CD4-positive, alpha-beta T cell treated with Interleukin-15 for 1 hour (primary cell): ENCODE measurements around the gene GAN.

Source experiments
- DNase-seq: peaks from one replicate; pipeline ENCODE4 v3.0.0-alpha.2; 2020

The GAN gene

DNA sequence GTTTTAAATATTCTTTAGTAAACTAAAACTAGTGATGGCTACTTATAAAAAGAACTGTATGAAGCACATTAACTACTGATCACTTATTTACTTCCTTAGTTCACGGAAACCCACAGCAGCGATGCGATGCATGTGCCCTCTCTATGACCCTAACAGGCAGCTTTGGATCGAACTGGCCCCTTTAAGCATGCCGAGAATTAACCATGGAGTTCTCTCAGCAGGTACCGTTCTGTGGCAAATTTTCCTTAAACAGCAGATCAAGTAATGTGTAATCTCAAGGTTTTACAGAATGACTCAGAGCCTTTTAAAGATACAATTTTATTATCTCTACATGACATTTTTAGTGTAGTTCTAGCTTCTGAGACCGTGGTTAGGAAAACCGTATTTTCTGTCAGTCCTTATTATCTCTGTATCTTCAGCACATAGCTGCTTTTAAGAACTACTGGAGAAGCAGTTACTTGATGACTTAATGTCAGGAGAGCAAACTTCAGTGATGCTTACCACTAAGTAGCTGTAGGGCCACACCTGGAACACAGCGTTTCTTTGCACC is 43.0 kb downstream of the GAN start:
- DNase-seq, result no peak

DNA sequence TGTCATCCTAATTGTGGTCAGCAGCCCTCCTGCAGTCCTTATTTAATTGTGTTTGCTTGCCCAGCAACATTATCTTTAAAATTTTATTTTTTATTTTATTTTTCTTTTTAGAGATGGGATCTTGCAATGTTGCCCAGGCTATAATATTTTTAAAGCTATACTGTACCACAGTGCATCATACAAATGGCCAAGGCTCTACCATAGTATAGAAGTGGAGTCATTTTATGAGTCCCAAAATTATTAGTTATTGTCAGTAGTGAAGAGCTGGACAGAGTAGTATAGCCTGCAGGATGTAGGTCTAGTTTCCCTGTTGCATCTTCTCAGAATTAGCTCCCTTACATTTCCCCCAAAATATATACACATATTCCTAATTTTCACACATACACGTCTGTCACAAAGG is 44.1 kb downstream of the GAN start:
- no peak for DNase-seq

DNA sequence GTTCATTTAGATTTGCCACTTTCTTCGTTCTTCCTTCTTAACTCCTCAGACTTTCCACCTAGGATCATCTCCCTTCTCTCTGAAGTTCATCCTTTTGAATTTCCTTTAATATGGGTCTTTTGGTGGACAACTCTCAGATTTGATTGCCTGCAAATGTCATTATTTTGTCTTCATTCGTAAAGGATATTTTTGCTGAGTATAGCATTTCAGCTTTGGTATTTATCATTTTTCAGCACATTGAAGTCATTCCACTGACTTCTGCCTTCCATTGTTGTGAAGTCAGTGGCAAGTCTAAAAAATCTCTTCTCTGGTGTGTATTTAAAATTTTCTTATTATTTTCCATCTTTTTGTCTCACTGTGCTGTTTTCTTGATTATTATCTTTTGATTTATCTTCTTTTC is 45.4 kb downstream of the GAN start:
- no peak for DNase-seq

DNA sequence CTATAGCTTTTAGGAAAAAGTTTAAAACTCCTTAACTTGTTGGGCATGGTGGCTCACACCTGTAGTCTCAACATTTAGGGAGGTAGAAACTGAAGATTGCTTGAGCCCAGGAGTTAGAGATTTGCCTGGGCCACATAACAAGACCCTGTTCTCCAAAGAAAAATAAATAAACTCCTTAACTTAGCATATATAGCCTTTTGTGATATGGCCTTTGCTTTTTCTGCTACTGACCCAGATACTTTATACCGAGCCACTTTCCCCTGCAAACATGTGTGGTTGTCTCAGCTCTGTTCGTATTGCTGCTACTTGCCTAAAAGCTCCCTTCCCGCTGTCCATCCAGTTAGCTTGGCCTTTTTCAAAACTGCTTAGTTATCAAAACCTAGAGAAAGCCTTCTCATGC is 51.0 kb downstream of the GAN start:
- no peak for DNase-seq

DNA sequence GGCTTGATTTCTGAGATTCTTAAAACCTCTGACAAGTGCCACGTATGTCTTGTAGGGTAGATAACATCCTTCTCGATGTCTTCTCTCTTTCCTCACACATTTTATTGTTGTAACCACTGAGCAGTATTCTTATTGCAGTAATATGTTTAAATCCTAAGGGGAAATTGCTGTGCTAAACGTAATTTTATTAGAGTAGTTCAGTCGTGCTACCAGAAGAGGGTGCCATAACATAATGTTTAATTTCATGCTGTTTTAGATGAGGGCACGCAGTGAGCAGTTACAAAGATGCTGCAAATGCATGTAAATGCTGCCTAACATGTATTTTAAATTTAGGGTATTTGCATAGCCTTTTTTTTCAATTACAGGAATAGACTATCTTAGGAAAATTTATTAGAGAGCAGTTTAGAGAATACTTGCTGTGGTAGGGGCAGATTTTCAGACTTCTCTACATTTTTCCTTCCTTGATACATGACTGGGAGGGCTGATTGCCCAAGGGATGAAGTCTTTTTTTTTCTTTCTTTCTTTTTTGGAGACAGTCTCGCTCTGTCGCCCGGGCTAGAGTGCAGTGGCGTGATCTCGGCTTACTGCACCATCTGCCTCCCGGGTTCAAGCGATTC is 51.7 kb downstream of the GAN start:
- no peak for DNase-seq

DNA sequence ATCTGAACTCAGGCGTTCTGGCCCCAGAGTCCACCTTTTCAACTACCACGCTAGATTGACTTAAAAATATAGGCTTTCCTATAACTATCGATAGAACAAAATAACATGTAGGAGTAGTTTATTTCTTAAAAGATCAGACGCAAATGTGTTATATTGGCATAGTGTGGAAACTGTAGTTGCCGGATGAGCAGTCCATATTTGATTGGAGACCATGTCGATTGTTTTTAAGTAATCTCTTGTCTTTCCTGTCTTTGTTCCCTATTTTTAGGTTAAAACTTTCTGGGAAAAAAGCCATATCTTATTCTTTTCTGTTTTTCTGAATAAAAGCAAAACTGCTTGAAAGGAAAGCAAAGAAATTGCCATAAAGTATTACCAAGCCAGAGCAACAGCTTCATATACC is 53.1 kb downstream of the GAN start:
- DNase-seq, result no peak

DNA sequence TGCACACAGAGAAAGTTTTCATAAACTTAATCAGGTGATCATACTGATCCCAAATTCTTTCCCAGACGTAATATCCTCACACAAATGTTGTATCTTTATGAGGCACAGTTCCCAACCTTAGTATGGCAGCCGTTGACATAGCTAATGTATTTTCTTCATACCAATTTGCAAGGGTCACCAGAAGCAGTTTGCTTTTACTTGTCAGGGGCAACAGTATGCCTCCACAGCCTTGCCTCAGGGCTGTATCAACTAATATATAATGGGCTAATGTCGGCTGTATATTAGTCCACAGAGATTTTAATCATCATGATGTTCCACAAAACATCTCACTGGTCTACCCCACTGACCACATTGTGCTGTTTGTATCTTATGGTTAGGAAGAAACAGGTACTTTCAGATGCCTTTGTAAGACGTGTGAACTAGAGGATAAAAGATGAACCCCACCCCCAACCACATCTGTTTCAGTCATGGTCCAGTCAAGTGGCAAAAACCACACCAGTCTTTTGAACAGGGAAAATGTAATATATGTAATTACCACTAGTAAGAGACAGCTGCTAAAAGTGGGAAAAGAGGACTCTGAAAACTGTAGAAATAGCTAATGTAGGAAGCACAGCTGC is 55.2 kb downstream of the GAN start:
- no peak for DNase-seq

DNA sequence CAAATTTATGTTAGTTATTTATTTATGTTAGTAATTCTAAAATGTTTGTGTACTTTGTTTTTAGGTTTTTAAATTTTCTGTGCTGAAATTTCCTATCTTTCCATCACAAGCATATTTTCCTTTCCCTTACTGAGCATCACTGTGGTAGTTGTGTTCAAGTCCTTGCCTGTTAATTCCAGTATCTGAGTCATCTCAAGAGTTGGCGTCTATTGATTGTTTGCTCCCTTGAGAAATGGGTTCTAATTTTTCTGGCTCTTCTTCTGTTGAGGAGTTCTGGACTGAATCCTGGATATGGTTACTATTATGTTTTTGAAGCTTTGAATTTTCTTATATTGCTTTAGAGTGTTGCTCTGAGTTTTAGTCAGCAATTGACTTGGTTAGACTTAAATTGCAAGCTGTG is 56.3 kb downstream of the GAN start:
- no peak for DNase-seq

DNA sequence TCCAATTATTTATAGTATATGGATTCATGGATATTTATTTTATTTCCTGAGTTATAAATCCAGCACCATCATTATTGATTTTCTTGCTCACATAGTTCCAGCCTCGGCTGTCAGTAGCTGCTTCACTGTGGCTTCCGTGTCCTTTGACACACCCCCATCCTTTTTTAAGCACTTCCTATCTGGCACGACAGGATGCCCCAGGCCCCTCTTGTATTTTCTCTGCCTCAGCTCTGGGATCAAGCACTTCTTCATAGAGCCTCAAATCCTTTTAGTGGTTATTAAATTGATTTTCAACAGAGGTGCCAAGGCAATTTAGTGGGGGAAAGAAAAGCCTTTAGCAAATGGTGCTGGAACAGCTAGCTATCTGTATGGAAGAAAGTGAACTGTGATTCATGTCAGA is 59.8 kb downstream of the GAN start:
- DNase-seq, result no peak

DNA sequence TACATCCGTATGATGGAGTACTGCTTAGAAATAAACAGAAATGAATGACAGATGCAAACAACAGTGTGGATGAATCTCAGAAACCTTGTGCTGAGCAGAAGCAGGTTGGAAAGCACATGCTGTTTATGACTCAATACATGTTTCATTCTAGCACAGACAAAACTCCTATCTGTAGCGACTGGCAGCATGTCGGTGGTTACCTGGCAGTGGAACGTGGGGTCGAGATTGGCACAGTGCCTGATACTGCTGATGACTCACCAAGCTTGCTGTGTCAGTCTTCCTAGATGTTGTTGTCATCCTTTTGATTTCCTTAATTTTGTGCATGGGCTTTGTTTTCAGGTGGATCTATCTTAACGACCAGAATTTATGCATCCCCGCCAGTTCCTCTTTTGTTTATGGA is 62.1 kb downstream of the GAN start:
- no peak for DNase-seq

DNA sequence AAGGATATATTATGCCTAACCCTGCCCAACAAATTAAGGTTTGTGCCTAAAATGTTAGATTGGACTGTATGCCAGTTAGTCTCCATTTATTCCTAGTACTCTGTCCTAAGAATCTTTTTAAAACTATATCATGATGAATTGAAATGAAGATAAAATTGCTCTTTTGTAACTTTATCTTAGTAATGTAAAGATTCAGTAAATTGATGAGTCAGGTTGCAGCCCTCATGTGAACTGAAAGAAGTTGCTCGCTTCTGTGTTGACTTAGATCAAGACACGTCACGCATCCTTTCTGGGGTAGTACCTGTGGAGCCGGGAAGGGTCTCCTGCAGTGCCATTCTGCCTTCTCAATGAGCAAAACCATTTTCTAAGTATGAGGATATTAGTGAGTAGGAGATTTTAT is 63.3 kb downstream of the GAN start:
- DNase-seq, result no peak

DNA sequence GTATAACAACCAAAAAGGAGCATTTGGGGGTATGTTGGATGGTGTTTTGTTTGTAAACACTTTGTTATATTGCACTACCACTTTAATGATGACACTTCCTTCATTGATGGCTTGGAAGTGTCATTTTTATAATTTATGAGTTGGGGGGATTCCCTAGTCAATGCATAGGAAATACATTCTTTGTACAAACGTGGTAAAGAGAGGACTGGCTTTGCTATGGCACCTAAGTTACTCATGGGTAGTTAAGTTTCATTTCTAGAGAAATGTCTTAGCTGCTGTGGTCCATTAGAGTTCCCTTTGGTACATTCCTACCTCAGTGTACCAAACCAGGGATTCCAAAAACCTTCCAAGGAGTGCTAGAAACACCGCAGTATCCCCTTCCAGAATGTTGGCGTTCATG is 66.2 kb downstream of the GAN start:
- DNase-seq, result no peak

DNA sequence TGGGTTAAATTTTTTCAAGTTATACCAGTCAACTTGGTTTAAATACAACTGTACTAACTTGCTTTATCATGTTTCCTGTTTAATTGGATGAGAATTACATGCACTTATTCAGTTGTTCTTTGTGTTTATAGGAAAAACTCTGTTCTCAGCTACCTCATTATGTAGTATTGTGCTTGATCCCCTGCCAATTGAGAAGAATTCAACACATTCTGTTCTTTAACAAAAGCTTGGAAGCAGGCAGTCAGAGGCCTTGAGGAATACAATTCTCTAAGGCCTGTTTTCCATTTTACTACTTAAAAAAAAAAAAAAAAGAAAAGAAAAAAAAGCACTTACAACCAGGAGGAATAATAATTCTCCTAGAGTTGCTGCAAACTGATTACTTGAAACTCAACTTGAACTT is 69.2 kb downstream of the GAN start:
- no peak for DNase-seq

DNA sequence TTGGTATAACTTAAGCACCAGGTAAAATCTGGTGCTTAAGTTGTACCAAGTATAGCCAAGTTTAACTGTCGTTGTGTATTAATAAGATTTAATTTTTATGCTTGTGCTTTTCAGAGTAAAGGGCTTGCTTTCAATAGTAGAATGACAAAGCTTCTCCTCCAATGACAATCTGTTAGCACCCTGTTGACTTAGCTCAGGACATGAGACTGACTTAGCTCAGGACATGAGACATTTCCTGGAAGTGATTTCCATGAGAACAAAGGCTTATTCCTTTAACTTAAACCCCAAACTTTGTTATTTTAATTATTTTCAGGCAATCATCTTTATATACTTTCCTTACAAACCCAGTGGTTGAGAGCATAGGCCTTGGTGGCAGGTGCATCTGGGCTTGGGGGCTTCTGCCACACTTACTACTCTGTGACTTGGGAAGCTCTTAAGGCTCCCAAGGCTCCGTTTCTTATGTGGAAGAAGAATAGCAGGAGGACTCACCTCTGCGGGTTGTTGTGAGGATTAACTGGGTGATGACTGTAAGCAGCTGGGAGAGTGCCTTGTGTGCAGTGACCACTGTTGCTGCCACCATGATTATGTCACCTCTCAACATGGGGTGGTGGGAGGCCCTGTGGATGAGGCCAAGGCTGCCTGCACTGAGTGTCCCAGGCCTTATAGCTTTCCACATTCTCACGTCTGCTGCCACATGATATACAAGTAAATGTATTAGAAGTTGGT is 70.4 kb downstream of the GAN start:
- no peak for DNase-seq

DNA sequence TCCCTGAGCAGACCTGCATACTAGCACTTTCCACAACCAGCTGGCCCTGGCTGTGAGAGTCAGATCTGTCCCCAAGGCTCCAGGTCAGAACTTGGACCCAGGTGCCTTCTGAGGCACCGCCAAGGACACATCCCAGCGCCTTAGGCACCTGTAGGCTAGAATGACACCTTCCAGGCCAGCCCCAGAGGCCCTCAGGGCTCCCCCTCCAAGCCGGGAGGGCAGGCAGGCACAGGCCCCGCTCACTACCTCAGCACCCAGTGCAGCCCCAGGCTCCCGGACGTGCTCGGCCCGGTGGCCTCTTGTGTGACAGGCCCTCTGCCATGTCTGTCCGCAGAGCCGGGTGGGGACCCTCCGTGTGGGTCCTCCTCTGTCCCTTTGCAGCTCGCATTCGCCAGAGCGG is 73.6 kb downstream of the GAN start:
- no peak for DNase-seq

DNA sequence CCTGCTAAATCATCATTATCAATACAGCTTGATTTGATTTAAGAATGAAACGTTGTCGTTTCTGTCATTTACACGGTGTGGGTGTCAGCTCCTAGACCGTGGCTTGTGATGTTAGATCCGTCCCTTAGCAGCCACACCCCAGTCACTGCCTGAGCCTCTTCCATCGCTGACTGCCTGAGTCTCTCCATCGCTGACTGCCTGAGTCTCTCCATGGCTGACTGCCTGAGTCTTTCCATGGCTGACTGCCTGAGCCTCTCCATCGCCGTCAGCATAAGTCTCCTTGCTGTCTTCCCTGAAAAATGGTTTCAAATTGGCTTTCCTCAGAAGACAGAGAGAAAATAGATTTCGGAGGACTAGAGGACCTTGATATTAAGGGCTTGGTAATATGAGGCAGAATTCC is 76.1 kb downstream of the GAN start:
- DNase-seq, result no peak

DNA sequence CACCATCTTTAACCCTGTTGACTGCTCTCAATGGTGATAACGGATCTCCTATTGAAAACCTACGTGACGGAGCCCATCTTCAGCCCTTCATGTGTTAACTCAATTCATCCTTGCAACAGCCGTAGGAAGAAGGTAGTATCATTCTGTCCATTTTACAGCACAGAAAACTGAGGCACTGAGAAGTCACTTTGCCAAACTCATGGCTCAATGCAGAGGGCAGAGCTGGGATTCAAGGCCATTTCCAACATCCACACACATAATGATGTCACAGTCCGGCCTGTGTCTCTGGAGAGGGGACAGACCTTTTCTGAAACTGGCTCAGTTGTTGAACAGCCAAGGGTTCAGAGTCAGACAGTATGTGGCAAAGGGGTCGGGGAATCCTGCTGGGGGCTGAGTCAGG is 77.2 kb downstream of the GAN start:
- no peak for DNase-seq

DNA sequence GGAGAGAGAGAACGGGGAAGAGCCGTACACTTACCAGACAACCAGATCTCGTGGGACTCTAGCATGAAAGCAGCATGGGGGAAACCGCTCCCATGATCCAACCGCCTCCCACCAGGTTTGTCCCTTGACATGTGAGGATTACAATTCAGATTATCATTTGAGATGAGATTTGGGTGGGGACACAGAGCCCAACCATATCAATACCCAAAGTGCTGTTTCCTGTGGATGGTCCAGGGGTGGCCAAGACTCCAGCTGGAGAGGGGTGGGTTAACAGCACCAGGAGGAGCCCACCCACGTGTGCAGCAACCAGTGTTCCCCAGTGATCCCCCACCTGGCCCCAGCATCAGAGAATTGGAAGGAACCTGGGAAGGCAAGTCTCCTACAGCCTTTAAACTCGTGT is 79.7 kb downstream of the GAN start:
- no peak for DNase-seq

DNA sequence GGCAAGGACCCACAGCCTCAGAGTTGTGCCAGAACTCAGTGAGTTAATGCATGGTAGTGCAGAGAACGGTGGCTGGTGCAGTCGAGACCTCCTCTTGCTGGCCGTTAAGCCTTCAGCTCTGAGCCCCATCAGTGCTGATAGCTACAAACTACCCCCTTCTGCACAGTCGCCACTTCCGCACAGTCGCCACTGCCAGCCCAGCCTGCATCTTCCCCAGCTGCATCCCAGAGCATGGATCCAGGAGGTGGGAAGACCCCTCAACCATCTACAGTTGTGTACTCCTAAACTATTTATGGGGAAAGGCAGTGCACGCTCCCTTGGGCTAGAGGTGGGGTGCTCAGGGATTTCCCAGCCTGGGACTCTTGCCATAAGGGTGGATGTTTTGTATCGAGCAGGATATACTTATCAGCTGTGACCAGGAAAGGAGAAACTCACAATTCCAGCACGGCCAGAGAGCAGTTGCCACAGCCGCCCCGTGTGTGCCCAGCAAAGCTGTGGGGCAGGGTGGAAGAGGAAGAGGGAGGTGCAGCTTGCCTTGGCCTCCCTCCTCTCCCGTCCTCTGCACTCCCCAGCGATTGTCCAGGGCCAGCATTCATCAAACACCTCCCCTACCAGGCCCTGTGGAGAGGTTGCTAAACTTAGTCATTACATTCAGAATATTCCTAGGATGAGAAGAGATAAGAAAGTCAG is 80.3 kb downstream of the GAN start:
- no peak for DNase-seq

DNA sequence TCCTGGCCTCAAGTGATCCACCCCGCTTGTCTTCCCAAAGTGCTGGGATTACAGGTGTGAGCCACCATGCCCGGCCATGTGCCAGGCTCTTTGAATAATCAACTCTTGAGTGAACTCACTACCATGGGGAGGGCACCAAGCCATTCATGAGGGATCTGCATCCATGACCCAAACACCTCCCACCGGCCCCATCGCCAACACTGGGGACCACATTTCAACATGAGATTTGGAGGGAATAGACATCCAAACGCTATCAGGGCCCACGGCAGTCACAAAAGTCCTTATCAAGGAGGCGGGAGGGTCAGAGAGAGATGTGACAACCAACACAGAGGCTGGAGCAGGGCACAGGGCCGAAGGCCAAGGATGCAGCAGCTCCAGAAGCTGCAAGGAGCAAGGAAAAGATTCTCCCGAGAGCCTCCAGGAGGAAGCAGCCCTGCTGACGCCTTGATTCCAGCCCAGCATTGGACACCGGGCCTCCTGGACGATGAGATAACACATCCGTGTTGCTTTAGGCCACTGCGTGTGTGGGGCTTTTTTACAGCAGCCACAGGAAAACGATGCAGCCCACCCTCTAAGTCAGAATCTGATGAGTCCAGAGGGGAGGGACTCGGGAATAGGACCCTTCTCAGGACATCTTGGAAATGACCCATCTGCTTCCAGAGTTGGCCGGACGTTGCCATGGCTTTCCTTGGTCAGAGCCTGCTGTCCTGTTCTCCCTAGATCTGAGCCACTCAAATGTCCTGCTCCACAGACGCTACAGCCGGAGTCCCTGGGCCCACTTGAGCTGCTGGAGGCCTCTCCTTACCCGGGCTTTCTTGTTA is 82.5 kb downstream of the GAN start:
- DNase-seq, result no peak

DNA sequence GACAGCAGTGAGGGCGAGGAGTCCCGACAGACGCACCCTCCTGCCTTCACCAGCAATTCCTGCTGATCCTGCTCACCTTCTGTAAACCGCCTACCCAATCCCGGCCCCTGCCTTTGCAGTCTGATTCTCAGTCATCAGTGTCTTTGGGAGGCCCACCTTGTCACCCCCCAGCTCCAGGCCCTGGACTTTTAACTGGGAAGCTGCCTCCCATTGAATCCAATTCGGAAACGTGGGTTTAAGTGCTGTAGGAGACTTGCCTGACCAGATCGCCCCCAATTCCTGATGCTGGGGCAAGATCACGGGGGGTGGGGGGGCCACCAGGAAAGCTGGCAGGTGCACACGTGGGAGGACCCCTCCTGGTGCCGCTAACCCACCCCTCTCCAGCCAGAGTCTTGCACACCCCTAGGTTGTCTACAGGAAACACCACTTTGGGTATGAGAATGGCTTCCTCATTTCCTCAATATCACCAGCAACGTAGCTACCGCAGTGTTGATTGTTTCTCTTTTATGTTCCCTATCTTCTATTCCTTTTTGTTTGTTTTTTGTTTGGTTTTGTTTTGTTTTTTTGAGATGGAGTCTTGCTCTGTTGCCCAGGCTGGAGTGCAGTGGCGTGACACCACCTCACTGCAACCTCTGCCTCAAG is 83.2 kb downstream of the GAN start:
- DNase-seq, result no peak

DNA sequence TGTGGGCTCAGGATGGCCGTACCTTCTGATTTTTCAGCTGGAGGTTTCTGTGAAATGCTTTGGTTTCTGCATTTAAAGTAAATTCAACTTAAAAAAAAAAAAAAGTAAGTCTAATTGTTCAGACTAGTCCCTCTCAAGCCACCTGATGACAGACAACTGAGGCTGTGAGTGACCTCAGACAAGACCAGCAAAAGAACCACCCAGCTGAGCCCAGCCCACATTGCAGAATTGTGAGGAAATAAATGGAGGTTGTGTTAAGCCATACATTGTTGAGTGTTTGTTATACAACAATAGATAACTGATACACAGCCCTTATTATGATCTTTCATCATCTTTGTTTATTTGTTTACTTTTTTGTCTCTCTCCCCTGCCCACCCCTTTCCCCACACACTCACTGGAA is 85.1 kb downstream of the GAN start:
- DNase-seq, result no peak
